GM18873 (cell line): ENCODE results near the gene FALEC.

Experiments
- ATAC-seq: cut with Tn5 transposase; IDR thresholded peaks from one replicate; pipeline ENCODE4 v1.9.1; 2021; ENCODE audit warnings: mild to moderate bottlenecking, moderate library complexity, moderate number of reproducible peaks; ENCODE audit not compliant: unreplicated experiment, low FRiP score

FALEC gene

DNA sequence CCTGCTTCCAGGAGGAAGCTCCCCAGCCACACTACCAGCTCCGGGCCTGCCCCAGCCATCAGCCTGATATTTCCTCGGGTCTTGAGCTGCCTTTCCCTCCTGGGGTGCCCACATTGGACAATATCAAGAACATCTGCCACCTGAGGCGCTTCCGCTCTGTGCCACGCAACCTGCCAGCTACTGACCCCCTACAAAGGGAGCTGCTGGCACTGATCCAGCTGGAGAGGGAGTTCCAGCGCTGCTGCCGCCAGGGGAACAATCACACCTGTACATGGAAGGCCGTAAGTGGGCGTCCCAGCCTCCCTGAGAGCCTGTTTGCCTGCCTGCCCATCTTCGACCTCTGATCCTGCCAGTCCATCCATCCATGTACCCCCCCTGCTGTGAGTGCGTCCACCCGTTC, 4.0 kb upstream of the FALEC start:
- ATAC-seq, result no peak

DNA sequence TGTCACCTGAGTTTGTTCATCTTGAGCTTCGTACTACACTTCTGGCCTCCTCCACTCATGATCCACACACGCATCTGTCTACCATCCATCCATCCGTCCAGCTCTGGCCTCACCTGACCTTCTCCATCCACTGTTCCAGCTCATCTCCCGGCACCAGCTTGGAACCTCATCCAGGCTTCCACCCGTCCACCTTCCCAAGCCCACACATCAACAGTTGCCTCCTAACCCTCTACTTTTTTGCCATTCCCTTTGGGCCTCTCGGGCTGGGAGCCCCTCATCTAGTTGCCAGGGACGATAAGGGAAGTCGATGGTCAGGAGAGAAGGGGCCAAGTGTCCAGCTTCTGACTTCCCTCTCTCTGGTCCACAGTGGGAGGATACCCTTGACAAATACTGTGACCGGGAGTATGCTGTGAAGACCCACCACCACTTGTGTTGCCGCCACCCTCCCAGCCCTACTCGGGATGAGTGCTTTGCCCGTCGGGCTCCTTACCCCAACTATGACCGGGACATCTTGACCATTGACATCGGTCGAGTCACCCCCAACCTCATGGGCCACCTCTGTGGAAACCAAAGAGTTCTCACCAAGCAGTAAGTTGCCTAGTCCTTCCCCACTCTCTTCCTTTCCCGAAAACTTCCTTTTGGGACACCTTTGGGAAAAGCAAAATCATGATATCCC, 3.4 kb upstream of the FALEC start:
- ATAC-seq, result no peak

DNA sequence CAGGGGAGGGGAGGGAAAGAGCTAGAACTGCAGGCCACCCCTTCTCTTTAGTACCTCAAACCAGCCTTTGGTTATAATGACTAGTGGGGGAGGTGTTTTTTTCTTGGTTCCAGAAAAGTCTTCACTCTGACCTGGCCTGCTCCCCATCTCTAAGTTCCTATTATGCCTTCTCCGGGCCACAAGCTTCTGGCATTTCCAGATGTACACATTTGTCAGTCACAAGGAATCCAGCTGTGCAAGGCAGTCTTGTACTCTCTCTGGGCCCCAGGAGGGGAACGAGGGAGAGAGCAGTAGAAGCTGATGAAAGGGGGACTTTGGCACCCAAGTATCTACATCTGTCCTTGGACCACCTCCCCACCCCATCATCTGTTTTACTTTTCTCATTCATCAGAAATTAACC, 2.7 kb upstream of the FALEC start:
- ATAC-seq, result no peak

DNA sequence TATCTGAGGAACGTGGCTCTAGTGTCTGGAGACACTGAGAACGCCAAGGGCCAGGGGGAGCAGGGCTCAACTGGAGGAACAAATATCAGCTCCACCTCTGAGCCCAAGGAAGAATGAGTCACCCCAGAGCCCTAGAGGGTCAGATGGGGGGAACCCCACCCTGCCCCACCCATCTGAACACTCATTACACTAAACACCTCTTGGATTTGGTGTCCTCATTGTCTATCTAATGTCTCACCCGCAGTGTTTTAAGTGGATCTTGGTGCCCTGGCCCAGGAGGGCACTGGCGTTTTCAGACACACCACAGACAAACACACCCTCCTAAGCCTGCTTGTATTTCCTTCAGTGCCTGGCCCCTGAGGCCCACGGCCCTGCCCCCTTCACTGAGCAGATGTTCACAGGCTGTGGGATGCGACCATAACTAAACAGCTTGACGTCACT, 2.2 kb upstream of the FALEC start:
- no peak for ATAC-seq

DNA sequence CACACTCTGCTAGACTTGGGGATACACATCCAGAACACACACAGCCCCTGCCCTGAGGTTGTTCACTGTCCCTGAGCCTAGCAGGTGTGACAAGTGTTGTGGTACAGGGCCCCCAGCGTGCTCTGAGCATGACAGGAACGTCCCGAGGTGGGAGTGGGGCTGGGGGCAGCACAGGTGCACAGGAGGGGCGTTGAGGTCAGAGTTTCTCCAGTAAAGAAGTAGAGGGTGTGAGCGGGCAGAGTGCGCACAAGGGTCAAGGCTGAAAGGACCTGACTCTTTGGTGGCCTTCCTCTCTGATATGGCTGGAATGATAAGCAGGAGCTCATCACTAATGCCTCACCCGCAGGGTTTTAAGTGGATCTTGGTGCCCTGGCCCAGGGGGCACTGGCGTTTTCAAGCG, 1.3 kb upstream of the FALEC start:
- ATAC-seq, result no peak

DNA sequence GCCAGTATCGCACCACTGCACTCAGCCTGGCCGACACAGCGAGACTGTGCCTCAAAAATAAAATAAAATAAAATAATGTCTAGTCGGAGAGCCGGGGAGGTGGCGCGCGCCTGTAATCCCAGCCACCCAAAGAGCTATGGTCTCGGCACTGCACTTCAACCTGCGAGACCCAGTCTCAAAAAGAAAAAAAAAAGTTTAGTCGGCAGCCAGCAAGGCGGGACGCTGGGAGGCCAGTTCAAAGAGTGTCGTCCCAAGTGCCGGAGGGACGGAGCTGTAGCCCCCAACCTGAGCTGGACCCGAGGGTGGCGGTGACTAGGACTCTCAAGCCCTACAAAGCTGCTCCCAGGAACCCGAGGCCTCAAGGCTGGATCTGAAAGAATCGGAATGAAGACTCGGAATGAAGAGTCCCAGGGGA, 632 bp upstream of the FALEC start:
- ATAC-seq, result no peak

DNA sequence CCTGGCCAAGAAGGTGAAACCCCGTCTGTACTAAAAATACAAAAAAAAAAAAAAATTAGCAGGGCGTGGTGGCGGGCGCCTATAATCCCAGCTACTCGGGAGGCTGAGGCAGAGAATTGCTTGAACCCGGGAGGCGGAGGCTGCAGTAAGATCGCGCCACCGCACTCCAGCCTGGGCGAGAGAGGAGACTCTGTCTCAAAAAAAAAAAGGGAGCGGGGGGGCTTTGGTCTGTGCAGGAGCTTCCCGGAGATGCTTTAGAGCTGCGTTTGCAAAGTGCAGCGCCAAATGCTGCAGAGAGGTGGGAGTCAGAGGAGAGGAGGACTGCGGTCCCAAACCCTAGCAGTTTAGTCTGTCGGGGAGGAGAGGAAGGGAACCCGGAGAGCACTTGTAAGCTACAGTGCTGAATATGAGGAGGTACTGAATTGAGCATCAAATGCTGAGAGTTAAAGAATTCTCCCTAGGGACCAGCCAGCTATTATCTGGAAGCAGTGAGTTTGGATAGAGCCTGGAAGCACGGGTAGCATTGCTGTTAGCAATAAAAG, 569 bp downstream of the FALEC start:
- no peak for ATAC-seq

DNA sequence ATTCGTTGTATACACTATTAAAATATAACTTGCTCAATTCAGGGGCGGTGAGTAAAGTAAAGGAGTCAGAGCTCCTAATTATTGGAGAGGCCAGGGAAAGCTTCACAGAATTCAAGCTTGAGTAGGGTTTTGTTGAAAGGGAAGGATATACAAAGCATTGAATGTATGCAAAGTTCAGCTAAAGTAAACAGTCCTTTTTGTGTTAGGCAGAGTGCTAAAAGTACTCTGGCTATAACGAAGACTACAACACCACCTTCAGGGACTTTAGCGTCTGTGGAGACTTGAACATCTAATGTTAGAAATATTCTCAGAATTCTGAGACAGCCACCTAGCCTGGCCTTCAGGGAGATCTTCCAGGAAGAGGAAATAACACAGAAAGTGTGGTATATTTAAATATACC, 1.1 kb downstream of the FALEC start:
- no peak for ATAC-seq

DNA sequence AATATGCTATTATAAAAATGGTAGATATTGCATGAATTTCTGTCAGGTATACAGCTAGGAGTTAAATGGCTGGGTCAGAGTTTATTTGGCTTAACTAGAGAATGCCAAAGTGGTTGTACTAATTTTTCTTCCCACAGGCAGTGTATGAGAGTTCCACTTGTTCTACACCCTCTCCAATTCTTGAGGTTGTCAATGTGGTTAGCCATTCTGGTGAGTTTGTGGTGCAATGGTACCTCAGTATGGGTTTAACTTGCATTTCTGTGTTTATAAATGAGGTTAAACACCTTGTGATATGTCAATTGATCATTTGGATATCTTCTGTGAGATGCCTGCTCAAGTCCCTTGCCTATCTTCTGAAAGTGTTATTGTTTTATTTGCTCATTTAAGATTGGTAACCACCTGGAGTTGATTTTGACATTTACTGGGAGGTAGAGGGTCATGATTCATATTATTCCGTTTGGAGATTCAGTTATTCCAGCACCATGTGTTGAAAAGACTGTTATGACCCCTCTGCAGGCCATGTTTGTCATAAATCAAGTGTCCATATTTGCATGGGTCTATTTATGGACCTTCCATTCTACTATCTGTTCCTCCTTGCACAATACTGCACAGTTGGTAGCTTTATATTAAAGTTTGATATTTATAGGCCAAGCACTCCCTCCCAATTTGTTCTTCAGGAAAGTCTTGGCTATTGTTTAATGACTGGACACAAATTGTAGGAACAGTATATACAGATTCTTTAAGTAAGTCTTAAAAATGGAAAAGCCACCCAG, 5.8 kb downstream of the FALEC start:
- ATAC-seq, result no peak

DNA sequence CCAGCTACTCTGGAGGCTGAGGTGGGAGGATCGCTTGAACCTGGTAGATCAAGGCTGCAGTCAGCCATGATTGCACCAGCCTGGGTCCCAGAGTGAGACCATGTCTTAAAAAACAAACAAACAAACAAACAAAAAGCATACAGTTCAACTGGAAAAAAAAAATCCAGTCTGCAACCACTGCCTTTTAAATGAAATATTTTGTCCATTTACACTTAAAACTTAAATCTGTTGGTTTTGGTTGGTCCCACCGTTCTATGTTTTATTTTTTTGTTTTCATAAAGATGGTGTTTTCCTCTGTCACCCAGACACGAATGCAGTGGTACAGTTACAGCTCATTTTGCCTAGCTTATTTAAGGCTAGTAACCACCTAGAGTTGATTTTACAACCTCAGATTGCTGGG, 9.8 kb downstream of the FALEC start:
- no peak for ATAC-seq

DNA sequence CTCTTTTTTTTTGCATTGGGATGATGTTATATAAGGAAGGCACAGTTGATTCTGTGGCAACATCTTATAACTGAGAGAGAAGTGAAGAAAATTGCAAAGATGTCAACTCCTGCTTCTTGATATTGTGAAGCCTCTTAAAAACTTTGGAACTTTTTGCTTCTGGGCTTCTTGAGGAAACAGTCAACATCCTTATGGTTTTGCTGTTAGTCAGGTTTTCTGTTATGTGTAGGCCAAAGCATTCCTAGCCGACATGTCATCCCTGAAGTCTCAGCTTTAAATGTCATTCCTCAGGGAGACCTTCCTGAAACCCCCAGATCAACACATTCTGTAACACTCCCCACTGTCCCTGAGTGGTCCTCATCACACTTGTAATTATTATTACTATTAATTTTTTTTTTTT, 12.6 kb downstream of the FALEC start:
- ATAC-seq, result no peak

DNA sequence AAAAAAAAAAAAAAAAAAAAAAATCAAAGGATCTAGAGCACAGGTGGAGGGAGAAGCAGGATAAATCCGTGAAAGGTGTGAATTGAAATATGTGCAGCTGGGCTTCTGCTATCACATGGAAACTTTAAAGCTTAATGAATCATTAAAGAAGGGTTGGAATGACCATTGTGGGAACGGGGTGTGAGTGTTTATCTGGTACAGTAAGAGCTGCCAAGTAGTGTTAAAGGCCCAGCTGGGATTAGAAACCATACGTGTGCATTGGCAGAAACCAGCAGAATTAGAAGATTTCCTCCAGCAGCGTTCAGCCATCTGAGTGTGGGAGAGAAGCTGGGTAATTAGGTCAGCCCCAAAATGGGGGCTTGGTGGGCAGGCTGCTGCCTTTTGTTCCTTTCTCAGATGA, 13.5 kb downstream of the FALEC start:
- ATAC-seq, result no peak

DNA sequence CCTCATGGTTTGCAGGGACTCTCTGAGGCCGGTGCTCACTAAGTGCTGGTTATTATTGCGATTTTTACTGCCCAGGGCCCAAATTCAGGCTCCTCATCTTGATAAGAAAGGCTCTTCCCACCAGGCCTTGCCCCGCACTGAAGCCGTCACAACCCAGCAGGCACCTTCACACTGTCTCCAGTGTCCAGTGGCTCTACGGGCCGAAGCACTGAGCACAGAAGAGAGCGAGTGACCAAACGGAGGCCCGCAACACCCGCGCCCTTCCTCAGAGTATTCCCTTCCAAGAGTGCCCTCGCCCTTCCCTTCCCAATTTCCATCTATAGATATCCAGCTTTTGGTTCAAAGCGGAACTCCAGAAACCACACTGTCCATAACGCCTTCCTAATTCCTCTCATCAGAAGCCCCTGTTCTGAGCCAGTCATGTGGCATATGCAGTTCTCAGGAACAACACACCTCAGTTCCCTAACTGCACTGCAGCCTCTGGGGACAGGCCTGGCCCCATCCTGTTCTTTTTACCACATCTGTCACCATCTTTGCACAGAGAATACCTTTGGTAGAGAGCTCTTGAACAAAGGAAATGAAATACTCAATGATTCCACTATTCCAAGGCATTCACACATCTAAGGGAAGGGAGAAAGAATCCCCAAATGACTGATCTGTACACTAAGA, 15.1 kb downstream of the FALEC start:
- no peak for ATAC-seq

DNA sequence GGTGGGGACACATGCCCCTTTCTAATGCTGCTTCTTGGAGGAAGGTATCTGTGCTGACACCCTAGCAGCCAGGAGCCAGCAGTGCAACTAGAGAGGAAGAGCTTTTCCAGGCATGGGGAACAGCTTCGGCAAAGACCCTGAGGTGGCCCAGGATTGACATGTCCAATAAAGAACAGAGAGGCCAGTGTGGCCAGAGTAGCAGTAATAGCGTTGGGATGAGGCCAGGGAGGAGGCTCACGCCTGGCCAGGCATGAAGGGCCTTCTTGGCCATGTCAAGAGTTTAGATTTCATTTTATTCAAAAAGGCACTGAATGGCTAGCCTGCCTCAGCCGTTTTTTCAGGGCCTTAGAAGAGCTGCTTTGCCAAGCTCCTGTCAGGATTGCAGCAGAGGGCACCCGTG, 17.3 kb downstream of the FALEC start:
- ATAC-seq, result no peak

DNA sequence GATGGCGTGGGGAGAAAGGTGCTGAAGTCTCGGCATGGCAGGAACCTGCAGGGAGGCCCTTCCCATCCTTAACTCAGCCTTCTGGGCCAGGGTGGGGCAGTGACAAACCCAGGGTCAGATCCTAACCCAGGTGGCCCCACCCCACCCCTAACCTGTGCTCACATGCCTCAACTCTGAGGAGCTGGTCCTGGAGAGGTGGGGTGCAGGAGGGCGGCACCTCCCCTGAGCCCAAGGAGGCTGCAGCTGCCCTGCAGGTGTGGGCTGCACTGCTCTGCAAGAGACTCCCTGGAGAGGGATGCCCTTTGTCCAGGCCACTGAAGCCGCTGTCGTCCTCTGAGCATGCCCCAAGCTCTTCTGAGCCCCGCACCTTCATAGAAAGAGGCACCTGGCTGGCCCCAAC, 18.4 kb downstream of the FALEC start:
- no peak for ATAC-seq

DNA sequence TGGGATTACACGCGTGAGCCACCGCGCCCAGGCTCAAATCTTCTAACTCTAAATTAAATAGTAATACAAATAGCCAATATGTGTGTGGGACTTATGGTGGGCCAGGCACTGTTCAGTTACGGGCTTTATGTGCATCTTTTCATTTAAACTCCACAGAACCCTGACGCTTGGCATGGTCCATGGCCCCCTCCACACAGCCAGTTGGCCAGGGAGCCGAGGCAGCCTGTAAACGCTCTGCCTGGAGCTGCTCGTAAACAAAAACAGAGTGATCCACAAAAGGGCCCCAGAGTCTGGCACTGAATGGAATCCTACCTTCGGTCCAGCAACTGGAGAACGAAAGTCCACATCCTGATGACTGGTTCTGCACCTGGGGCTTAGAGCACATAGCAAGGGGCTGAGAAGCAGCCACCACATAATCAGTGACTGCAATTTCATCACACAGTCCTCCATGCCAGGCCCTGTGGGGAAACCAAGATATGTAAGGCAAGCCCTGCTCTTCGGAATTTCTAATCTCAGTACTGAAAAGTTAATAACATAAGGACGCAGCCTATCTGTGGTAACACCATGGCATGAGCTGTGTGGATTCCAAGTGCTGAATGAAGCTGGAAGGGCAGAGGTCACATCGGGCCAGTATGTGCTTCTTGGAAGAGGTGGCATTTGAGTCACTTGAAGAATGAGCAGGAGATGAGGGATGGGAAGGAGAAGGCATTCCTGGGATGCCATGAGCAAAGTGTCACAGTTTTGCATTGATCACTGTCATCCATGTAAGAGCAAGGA, 20.1 kb downstream of the FALEC start:
- ATAC-seq, result no peak

DNA sequence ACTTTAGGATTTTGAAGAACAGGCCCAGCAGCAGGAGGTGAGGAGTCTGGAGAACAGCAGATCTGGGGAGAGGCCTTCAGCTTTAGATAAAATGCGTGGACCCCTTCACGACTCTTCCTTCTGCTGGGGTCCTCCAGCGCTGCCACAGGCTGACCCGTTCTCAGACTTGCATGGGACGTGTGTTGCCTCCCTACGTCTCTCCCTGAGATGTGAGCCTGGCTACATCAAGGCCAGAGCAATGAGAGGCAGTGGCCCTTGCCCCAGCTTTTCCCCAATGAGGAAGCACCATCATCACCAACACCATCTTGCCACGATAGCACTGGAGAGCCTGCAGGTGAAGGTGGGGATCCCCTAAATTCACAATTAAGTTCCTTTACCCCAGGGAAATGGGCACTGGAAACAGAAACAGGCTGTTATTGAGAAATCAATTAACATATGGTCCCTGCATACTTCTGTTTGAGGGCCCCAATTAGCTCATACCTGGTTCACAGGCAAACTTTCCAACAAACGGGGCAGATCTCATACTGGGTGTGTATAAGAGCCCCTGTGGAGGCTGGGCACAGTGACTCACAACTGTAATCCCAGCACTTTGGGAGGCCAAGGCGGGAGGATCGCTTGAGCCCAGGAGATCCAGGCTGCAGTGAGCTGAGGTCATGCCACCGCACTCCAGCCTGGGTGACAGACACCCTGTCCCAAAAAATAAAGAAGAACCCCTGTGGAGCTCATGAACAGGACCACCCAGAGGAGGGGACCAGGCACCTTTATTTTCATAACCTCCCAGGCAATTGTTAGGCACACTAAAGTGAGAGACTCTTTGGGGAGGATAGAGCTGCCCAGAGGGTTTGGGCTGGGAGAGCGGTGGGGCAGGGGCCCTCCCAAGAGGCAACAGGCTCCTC, 21.5 kb downstream of the FALEC start:
- ATAC-seq, result no peak

DNA sequence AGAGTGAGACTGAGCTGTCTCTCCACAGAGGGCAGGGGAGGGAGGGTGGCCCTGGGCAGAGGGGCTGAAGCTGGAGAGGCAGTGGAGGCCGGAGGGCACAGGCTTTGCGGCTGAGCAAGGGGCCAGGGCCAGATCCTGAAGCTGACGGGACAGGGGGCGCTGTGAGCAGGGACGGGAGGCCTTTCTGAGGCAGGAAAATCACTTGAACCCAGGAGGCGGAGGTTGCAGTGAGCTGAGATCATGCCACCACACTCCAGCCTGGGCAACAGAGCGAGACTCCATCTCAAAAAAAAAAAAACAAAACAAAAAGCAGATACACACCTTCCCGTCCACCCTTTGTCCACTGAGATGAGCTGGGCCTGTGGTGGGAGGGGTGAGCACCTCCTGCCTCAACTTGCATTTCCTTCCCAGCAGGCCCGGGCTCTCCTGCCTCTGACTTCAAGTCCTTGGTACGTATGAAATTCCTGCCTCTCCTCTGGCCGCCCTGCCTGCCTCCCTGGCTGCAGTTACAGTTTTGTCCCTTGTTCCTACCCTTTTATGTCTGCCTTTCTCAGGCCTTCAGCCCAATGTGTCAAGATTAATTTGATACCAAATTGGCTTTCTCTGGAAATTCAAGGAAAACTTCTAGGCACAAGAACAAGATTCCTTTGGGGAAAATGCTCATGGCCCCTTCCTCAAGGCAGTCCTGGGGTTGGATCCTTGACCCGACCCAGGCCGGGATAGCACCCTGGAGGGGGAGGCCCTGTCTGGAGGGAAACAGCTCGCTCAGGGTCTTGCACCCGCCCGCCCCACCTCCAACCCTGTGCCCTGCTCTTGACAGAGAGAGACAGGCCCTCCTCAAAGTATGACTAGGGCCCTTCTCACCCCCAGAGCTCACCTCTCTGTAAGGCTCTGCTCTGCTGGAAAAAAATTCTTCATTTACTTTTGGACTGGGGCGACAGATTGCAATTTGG, 22.5 kb downstream of the FALEC start:
- no peak for ATAC-seq
